Stimulated activated CD4-positive, alpha-beta T cell treated with anti-CD3 and anti-CD28 coated beads, Interleukin-2, amount 100 ng/mL, for 48 hours (primary cell): ENCODE results near the gene TSPAN2.

Experiments used
- DNase-seq, 2 donors: peaks; one replicate each; pipeline ENCODE4 v3.0.0-alpha.2; 2020

TSPAN2 gene

DNA sequence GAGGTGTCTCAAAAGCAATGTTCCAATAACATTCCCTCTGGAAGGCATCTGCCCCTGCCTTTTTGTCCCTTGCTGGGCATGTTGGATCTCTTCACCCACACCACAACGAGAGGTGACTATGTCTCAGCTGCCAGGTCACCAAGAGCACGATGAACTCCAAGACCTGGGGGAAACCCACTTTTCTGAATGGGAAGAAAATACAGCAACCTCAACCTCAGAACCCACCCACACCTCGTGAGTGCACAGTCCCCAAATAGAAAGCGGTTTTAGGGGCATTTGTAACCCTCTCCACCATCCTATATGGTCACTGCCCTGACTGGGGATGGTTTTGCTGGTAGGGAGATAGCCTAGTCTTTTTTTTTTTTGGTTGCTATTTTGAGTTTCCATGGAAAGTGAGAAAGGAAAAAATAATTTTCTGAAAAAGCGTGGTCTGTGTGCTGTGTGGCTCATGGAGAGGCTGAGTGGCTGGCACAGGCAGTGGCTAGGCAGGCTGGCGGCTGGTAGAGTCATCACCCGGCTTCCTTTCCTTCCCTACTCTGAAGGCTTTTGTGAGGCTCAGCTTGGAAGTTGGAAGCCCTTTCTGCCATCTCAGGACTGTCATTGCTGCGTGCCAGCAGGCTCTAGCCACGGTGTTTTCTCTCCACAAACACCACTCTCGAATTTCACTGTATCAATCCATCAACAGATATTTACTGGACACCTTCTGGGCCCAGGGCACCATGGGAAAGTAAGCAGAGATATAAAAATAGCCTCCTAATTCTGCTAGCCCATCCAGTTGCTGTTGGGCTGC lies 15.8 kb downstream of the TSPAN2 start:
- DNase-seq: no peak

DNA sequence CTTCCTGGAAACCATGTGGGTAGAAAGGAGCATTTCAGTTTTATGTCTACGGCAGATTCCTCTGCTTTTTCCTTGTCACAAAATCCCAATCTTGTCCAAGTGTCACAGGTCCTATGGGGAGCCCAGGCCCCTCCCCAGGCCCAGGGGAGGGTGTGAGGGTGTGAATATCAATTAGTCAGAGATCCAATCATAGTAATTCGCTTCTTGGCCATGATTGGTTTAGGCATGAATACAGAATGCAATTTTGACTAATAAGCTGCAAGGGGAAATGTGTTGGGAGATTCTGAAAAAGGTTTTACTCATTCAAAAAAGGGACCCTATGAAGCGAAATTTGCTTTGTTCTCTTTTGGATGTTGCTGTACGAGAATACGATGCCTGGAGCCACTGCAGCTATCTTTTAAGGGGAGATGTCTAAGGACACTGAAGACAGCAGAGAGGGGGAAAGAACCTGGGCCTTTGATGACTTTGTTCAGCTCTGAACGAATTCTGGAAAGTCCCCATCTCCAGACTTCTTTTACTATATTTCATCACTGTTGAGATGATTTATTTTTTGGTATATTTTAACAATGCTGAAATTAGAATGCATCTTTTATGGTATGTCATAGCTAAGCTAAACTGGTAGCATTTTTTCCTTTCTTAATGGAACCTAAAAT lies 18.2 kb downstream of the TSPAN2 start:
- no peak for DNase-seq

DNA sequence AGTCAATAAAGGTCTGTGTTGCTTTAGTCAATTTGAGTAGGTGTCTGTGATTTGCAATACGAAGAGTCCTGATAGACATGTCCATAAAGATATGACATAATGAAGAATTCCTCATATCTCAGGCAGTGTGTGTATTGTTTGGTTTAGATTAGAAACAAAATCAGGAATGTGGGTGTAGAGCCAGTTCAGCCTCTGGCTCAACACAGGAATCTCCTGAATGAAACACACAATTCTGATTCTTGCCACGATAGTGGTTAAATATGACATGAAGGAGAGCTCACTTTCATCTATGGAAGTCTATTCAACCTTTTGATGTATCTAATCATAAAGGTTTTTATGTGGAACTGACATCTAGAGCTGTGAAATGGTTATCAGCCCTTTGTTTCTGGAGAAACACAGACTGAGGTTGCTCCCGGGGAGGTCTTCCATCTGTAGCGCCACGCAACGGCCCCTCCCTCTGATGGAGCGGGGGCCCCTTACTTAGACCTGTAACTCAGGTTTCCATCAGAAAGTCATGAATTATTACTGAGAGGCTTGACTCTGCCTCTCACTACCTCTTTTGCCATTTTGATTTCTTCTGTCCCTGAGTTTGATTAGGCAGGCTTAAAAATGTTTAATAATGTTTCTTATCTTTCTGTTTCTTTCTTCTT lies 19.5 kb downstream of the TSPAN2 start:
- no peak for DNase-seq

DNA sequence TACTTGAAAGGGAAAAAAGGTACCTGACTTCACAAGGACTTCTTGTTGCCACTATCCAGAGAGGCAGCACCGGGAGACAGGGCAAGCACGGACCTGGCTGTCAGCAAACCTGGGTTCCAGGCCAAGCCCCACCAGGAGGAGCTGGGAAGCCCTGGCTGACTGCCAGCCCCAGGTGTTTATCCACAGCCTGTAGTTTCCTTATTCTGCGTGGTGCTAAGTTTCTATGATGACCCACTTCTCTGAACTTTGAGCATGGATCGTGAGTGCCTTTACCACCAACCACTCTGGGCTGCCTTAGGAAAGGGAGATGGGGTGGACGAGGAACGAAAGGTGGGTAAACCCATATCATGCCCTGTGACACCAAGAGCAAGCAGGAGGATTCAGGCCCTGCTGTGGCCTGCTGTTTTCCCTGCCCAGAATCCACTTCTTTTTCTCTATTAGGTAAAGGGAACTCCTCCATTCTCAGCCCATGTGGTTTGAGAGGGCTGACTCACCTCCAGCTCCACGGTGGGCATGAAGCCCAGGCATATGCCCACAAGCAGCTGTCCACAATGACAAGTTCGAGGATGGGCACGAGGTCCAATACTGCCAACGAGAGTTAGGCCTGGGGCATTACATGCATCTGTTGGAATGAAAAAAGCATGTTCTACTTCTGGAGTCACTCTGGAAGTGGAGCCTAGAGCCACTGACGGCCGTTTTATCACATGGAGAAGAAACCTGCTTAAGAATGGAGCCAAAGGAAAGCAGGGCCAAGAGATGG lies 20.3 kb downstream of the TSPAN2 start:
- no peak for DNase-seq

DNA sequence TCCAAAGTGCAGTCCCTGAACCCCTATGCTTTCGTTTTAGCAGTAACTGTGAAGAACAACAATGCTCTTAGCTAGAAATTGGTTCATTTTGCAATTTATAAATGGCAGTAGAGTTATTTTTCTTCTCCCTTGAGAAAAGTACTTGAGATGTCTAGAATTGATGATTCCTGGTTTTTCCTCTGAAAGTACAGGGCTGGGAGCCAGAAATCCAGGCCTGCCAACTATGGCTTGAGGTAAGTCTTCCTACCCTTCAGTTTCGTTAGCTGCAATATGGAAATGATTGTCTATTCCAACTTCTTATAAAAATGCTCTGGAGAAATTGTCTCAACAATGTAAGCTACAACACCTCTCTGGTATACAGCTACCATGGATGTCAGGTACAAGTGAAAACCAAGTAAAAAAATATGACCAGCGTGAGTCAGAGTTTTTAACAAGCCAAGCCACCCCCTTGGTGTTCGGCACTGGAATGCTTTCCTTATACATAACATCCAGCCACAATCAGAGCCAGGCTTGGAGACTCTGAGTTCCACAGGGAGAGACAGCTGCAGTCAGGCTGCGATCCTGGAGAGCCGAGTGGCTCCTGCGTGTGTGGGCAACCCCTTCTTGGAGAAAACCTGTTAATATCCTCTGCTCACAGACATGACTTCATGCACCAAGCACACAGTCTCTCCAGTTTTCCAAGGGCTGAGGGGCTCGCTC lies 22.0 kb downstream of the TSPAN2 start:
- DNase-seq: no peak

DNA sequence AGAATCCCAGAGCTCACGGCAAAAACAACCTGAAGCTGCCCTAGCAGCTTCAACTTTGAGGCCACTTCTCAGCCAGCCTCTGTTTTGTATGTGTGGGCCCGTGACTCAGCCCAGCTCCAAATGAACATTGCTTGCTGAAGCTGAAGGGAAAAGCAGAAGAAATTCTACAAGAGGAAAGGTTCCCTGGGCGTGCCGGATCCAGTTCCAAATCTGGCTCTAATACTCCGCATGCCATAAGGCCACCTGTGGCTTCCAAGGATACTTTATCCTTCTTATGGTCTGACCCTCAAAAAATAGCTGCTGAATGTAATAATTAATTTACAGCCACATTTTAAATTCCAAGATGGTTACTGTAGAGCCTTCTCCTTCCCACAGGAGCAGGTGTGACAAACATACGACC lies 24.3 kb downstream of the TSPAN2 start:
- no peak for DNase-seq

DNA sequence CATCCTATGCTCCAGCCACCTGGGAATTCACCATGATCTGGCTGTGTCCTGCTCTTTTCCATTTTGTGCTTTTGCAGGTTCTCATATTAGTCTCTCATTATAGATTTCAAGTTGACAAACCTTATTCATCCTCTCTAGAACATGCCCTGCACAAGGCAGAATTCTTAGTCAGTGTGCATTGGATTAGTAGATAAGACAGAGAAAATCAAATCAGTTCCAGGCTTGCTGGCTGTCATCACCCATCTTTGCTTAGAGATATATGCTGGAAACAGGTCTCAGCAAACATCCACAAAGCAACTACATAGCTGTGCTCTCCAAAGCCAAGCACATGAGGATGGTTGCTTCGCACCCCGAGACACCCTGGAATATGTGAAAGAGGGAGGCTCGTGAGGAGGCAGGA lies 24.8 kb downstream of the TSPAN2 start:
- no peak for DNase-seq

DNA sequence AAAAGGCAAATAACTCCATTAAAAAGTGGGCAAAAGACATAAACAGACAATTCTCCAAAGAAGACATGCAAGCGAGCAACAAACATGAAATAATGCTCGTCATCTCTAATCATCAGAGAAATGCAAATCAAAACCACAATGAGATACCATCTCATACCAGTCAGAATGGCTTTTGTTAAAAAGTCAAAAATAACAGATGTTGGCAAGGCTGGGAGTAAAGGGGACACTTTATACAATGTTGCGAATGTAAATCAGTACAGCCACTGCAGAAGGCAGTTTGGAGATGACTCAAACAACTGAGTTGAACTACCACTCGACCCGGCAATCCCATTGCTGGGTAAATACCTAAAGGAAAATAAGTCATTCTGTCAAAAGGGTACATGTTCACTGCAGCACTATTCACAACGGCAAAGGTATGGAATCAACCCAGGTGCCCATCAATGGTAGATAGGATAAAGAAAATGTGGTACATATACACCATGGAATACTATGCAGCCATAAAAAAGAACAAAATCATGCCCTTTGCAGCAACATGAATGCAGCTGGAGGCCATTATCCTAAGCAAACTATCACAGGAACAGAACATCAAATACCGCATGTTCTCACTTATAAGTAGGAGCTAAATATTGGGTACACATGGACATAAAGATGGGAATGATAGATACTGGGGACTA lies 25.9 kb downstream of the TSPAN2 start:
- no peak for DNase-seq

DNA sequence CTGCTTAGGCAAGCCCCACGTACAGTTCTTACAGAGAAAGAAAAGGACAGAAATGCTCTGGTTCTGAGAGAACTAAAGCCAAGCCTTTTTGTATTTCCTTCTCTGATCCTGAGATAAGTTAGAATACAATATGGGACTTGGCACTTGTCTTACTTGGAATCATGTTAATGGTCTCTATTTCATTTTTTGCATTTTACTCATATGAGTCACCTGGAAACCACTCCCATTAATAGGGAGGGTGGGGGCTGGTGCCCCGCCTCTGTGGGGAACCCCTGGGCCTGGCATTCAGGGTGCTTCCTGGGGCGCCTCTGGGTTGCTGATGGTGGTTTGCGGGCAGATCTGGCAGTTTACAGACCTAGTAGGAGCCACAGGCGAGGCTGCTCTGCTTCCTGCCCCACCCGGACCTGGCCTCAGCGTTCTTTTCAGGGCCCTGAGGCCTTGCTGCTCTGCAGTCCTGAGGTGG lies 26.7 kb downstream of the TSPAN2 start:
- peak; percentile 58 to 70 for DNase-seq

DNA sequence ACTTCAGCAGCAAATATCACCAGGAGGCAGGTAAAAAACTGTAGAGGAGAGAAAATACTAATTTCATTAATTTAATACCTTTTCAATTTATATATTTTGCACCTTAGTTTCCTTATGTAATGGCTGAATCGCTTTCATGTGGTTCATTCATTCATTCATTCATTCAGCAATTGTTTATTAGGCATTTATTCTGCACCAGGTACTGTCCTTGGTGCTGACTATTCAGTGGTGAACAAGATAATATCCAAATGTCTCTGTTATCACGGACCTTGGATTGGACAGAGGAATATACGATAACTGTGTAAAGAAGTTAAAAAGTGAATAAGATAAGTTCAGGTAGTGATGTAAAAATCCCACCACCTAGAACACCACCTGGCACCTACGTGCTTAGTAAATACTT lies 28.8 kb downstream of the TSPAN2 start:
- no peak for DNase-seq

DNA sequence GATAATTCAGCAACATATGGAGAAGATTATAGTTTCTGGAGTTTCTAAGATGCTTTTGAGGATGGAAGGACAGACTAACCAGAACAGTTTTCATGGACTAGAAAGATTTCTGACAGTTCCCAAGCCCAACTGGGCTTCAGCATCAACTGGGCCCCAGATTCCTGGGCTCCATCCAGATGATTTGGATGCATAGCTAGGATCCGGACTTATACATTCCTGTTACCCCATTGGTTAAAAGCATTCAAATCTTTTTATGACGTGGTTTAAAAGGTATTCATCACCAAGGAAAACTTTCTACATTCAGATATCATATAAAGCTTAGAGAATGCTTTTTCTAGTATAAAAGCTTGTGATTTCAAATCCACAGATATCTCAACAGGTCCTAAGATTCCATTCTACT lies 30.0 kb downstream of the TSPAN2 start:
- no peak for DNase-seq

DNA sequence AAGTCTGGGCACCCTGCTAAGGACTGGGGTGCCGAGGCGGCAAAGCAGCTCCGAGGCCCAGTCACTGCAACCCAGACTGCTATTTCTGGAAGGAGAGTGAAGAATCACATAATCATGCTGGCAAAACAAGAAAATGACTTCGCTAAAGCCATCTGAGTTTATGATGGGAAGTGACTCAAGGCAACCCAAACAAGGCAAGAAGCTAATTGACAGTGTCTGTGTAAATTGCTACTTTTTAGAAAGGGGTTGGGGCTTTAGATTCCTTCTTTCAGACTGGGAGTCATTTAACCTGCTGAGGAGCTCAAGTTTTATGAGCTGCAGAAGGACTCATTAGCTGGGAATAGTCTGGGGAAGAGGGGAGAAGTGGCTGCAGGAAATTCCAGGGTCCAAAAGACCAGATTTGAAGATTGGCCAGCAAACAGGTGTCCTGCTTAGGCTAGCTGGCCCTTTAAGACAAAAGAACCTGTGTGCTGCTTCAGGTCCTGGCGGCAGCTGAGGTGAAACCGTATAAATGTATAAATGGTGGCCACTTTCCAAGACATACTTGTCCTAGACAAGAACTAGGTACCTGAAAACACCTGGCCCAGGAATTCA lies 31.5 kb downstream of the TSPAN2 start:
- DNase-seq: no peak

DNA sequence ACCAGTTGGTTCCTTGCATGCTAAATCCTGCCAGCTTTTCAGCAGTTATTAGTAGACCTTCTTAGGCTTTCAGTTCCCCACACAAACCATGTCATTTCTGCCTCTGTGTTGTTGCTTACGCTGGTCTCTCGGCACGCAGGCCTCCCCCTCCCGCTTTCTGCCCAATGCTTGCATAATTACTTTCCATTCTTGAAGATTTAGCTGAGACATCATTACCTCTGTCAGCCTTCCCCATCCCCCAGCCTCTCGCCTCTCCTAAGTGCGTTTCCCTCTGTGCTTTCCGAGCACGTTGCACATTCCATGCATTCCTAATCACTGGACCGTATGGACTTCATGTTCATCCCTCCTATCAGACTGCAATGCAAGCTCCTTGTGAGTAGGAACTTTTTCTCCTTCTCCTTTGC lies 32.9 kb downstream of the TSPAN2 start:
- no peak for DNase-seq

DNA sequence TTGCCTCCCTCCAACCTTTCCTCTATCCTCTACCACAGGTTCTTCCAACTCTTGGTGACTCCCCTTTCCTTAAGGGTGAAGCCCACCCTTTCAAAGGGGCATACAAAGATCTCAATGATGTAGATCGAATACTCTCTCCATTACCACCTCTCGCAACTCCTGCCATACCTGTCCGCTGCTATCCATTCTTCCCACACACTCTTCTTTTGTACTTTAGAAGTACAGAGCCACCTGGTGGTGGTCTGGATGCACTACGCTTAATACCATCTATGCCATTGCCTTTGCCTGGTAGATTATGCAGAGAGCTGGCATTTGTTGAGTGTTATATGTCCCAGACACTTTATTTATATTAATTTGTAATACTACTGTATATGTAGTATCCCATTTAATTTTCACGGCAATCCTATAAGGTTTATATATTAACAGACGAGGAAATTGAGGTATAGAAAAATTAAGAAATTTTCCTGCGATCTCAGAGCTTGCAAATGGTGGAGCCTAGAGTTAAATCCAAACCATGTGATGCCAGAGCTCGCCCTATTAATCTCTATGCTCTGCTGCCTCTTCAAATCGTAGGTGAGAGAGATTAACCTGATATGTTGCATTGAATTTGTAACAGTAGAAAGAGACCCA lies 36.7 kb downstream of the TSPAN2 start:
- peak; percentile 50 for DNase-seq

DNA sequence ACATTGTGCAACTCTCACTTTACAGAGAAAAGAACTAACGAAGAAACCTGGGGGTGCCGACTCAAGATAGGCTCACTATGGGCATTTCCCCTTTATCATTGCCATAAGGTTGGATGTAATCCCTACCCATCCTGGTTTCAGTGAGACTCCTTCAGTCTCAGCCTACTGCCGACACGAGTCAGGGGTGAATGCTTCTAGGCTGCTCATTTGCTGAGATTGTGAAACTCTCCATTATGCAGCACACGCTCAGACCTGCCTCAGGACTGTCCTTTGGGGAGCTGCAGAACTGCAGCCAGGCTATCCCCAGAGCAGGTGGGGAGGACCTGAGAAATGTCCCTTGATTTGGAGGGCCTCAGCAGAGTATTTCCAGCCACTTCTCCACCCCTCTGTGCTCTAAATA lies 37.5 kb downstream of the TSPAN2 start:
- no peak for DNase-seq

DNA sequence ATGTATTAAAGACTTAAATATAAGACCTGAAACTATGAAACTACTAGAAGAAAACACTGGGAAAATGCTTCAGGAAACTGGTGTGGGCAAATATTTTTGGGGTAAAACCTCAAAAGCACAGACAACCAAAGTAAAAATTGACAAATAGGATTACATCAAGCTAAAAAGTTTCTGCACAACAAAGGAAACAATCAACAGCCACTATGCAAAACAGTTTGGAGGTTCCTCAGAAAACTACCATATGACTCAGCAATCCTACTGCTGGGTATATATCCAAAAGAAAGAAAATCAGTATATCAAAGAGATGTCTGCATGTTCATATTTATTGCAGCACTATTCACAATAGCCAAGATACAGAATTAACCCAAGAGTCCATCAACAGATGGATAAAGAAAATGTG lies 42.6 kb downstream of the TSPAN2 start:
- no peak for DNase-seq

DNA sequence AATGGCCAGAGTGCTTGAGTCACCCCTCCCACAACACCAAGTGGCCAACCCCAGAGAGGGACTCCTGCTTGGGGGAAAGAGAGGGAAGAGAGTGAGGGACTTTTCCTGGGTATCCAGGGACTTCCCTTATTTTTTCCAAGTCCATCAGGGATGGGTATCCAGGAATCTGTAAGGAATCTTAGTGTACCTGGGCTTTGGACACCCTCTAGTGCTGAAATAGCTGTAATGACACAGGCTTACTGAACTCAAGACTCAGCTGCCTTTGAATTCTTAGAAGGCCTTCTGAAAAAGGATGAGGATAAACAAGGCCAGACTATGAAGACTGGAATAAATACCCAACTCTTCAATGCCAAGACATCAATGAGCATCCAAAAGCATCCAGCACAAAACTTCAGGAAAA lies 47.6 kb downstream of the TSPAN2 start:
- no peak for DNase-seq

DNA sequence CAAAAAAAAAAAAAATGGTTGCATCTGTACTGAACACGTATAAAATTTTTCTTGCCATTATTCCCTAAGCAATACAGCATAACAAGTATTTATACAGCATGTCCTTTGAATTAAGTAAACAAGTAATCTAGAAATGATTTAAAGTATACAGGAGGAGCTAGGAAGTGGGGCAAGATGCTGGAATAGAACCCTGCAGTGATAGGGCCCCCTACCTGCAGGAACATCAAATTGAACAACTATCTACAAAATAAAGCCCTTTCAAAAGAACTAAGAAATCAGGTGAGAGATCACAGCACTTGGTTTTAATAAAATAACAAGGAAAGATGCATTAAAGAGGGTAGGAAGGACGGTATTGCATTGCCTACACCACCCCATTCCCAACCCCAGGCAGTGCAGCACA lies 48.8 kb downstream of the TSPAN2 start:
- DNase-seq: no peak

DNA sequence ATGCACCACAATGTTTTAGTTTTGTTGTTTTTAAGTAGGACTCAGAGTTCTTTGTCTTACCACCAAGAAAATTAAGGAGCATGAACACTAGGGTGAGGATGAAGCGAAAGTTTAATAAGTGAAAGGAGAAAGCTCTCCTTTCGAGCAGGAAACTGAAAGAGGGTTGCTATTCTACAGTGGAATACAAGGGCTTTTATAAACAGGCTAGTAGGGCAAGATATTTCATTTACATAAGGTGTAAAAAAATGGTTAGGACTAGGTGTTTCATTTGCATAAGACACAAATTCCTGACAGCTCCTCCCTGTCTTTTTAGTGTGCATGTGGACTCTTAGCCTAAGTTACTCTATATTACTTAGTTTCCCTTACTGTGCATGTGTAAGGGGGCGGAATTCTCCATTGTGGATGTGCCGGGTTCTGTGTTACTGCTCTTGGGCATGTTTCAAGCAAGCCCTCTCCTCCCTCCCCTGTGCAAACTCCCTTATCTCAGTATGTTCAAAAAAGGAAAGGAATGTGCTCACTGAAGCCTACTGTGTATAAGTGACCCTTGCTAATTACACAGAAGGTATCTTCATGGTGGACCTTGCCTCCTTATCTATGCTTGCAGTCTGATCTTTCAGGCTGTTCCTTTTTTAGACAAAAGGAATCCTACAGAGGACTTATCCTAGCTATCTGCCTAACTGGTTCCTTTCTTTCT lies 52.3 kb downstream of the TSPAN2 start:
- DNase-seq: no peak

DNA sequence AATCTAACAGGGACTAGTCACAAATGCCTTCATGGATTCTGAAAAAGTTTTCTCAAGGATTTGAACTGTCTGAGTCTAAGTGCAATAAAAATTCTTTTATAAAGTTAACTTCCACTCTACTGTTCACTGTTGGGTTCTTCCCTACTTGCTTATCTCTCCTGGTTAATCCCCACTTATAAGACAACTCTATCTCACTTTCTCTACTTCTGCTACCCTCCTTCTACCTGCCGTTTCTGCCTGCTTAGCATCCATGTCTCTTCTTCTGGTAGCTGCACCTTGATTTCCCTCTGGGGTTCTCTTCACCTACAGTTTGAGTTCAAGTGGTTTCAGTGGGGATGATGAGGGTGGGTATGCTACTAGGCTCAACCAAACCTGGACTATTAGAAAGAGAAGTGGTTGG lies 53.7 kb downstream of the TSPAN2 start:
- DNase-seq: no peak

DNA sequence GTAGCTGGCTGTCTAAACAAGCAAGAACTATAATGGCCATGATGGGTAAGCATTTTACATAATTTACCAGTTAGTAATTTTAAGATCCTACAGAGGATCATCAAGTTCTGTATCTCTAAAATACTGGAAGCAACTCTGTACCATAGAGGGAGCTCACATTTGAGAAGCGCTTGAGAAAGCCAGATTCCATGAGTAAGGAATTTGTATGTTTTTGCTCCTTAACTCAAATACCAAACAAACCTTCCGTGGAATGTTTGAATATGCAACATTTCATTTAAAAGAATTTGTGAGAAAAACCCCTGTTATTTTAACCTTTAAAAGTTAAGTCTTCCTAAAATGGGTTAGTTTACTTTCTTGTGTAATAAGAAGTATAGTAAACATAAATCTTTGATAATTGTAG lies 57.7 kb downstream of the TSPAN2 start:
- DNase-seq: no peak
